Fibroblast of lung (primary cell): ENCODE results near the gene RARRES1.

Source experiments
- EZH2 ChIP-seq: IDR thresholded peaks from 2 replicates; pipeline ENCODE4 v1.5.1; 2012; ENCODE audit warnings: low read length, control low read depth, mild to moderate bottlenecking; ENCODE audit errors: missing control alignments
- TF ChIP-seq, protein P1 (sequence below), 2 donors: IDR thresholded peaks in 1 of 2; conservative IDR thresholded peaks in 1 of 2; 1 replicate in 1 of 2; 2 replicates in 1 of 2; pipeline ENCODE4 v1.5.1; 2011 to 2012; ENCODE audit warnings: low read length in 2 of 2, control low read depth in 1 of 2, inconsistent platforms in 1 of 2, low read depth in 1 of 2, mild to moderate bottlenecking in 1 of 2

DNA sequence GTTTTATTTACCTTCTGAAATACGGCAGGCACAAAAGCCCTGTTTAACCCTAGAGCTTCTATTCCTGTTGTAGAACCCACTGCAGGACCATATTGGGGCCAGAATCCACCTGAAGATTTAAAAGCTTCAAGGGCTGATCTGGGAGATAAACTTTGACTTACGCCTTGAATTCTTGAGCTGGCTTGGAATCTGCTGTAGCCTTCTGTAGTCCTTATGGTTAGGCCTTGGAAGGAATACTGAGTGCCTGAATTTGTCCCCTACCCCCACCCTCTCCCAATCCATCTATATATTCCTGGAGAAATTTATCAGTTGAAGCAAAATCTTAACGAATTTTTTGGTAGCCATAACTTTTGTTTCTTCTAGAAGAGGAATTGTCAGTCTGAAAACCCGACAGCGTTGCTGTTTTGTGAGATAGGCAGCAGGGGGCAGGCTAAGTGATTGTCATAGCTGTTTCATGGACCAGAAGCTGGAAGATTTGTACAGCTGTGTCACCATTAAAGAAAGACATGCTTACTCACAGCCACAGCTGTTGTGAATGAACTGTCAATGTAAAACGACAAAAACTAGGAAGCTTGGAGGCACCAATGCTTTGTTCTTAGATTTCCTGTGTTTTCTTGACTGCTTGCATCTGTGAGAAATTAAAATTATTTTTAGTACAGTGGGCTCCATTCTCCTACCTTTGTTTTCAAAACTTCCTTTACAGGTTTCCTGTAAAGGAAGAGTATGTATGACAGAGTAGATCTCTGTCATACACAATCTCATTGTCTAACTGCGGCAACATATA is 72.6 kb downstream of the RARRES1 start:
- TF ChIP-seq, protein P1, sequence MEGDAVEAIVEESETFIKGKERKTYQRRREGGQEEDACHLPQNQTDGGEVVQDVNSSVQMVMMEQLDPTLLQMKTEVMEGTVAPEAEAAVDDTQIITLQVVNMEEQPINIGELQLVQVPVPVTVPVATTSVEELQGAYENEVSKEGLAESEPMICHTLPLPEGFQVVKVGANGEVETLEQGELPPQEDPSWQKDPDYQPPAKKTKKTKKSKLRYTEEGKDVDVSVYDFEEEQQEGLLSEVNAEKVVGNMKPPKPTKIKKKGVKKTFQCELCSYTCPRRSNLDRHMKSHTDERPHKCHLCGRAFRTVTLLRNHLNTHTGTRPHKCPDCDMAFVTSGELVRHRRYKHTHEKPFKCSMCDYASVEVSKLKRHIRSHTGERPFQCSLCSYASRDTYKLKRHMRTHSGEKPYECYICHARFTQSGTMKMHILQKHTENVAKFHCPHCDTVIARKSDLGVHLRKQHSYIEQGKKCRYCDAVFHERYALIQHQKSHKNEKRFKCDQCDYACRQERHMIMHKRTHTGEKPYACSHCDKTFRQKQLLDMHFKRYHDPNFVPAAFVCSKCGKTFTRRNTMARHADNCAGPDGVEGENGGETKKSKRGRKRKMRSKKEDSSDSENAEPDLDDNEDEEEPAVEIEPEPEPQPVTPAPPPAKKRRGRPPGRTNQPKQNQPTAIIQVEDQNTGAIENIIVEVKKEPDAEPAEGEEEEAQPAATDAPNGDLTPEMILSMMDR (conservative IDR thresholded peaks at IDR 0.05 in 1 of 2, IDR thresholded peaks at IDR 0.05 in 1 of 2; ENCODE audit: low read depth in 1 of 2, low read length in 2 of 2) = peak; percentile 78 to 85
- no peak for TF ChIP-seq EZH2
